ENCODE data around the gene RIMBP2.

DNA sequence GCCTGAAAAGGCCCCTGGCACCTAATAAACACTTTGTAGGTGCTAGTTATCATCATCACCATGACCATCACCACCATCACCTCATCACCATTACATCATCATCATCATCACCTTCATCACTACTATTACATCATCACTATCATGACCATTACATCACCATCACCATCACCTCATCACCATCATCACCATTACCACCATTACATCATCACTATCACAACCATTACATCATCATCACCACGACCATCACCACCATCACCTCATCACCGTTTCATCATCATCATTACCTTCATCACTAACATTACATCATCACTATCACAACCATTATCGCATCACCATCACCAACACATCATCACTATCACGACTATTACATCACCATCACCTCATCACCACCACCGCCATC lies 132.8 kb downstream of the RIMBP2 start:
- TF ChIP-seq, protein P1, sequence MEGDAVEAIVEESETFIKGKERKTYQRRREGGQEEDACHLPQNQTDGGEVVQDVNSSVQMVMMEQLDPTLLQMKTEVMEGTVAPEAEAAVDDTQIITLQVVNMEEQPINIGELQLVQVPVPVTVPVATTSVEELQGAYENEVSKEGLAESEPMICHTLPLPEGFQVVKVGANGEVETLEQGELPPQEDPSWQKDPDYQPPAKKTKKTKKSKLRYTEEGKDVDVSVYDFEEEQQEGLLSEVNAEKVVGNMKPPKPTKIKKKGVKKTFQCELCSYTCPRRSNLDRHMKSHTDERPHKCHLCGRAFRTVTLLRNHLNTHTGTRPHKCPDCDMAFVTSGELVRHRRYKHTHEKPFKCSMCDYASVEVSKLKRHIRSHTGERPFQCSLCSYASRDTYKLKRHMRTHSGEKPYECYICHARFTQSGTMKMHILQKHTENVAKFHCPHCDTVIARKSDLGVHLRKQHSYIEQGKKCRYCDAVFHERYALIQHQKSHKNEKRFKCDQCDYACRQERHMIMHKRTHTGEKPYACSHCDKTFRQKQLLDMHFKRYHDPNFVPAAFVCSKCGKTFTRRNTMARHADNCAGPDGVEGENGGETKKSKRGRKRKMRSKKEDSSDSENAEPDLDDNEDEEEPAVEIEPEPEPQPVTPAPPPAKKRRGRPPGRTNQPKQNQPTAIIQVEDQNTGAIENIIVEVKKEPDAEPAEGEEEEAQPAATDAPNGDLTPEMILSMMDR (IDR thresholded peaks at IDR 0.05; ENCODE audit: poor library complexity, severe bottlenecking): no peak
- TF ChIP-seq, protein P2, sequence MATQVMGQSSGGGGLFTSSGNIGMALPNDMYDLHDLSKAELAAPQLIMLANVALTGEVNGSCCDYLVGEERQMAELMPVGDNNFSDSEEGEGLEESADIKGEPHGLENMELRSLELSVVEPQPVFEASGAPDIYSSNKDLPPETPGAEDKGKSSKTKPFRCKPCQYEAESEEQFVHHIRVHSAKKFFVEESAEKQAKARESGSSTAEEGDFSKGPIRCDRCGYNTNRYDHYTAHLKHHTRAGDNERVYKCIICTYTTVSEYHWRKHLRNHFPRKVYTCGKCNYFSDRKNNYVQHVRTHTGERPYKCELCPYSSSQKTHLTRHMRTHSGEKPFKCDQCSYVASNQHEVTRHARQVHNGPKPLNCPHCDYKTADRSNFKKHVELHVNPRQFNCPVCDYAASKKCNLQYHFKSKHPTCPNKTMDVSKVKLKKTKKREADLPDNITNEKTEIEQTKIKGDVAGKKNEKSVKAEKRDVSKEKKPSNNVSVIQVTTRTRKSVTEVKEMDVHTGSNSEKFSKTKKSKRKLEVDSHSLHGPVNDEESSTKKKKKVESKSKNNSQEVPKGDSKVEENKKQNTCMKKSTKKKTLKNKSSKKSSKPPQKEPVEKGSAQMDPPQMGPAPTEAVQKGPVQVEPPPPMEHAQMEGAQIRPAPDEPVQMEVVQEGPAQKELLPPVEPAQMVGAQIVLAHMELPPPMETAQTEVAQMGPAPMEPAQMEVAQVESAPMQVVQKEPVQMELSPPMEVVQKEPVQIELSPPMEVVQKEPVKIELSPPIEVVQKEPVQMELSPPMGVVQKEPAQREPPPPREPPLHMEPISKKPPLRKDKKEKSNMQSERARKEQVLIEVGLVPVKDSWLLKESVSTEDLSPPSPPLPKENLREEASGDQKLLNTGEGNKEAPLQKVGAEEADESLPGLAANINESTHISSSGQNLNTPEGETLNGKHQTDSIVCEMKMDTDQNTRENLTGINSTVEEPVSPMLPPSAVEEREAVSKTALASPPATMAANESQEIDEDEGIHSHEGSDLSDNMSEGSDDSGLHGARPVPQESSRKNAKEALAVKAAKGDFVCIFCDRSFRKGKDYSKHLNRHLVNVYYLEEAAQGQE (IDR thresholded peaks at IDR 0.05; ENCODE audit: borderline replicate concordance): no peak
- no peak for TF ChIP-seq RAD21 (conservative IDR thresholded peaks at IDR 0.05)
- TF ChIP-seq MXI1 (conservative IDR thresholded peaks at IDR 0.05; ENCODE audit: poor library complexity, severe bottlenecking): no peak
- TF ChIP-seq EZH2 (IDR thresholded peaks at IDR 0.05; ENCODE audit: borderline replicate concordance, insufficient read depth, low read length, poor library complexity, severe bottlenecking): no peak
- no peak for TF ChIP-seq SMC3 (conservative IDR thresholded peaks at IDR 0.05; ENCODE audit: poor library complexity)
- TF ChIP-seq POLR2AphosphoS5 (IDR thresholded peaks at IDR 0.05): no peak
- no peak for TF ChIP-seq EP300 (conservative IDR thresholded peaks at IDR 0.05; ENCODE audit: poor library complexity, severe bottlenecking)

Measured in neural cell (in vitro differentiated cells).